ENCODE data around the gene LCOR. TPM values are rescaled to one million over a fixed set of nuclear protein-coding genes. Genes with fewer than 3 reads are reported as not detected.

The LCOR gene
- total and polyA plus RNA-seq, 8 donors, result 2.0 to 61.3 (median 18.0) TPM

DNA sequence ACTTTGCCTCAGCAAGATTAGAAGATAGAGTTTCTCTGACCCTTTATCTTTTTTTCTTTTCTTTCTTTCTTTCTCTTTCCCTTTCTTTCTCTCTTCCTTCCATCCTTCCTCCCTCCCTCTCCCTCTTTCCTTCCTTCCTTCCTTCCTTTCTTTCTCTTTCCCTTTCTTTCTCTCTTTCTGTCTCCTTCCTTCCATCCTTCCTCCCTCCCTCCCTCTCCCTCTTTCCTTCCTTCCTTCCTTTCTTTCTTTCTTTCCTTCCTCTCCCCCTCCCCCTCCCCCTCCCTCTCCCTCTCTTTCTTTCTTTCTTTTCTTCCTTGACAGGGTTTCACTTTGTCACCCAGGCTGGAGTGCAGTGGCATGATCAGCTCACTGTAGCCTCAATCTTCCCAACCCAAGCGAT, 40.2 kb upstream of the LCOR start:
- intact Hi-C loops (cut with DNase I; ENCODE audit: low total_unique reads), result no loop called here
- Histone ChIP-seq H3K4me3 (no peak overlapping the region), H3K9me3 (no peaks in the 10 kb centered on the region), H3K4me1 (no peaks in the 10 kb centered on the region), H3K36me3 (no peaks in the 10 kb centered on the region), H3K27me3 (peaks cover 0 to 9% (median 0%) of the 10 kb centered on the region in 3 donors), H3K27ac (no peak overlapping the region)
- no peak for DNase-seq
- WGBS, 5 donors, result 89 to 100% (median 96%) methylated on average over 1 of the region's 1 CpG
- TF ChIP-seq EP300 (IDR thresholded peaks at IDR 0.05) (no peak), POLR2AphosphoS5 (IDR thresholded peaks at IDR 0.05) (no peak), CTCF (IDR thresholded peaks at IDR 0.05) (no peak), POLR2A (IDR thresholded peaks at IDR 0.05) (no peak)

DNA sequence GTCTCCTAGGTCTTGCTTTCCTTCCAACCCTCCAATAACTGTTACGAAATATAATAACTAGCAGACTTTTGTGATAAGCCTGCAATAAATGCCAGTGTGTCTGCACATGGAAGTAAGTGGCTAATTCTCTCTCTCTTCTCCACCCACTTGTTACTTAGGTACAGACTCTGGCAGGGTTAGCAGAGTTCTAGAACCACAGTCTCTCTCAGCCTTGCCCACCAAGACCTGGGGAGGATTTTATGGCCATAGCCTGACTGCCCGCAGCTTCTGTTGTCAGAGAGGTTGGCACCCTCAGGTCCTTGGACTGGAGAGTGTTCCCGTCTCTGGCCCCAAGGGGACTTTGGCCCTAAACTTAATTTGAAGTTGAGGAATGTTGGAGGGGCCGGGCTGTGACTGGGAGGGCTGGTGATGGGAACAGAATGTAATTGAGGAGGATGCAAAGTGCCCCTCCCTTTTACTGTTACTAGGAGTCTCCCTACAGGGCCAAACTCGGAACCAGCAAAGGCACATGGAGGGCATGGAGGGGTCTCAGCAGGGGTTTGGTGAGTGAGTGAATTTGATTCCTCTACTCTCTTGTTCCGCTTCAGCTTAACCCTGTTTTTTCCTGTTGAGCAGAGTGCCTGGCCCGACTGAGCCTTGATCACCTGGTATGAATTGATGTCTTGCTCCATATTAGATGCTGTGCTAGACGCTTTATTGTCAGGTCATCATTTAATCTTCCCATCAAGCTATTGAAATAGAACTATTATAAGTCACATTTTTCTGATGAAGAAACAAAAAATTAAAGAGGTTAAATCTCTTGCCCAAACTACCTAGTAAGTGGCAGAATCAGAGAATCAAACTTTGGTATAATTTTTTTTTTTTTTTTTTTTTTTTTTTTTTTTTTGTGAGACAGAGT, 37.0 kb upstream of the LCOR start:
- Histone ChIP-seq H3K27ac (no peak overlapping the region), H3K4me1 (no peaks in the 10 kb centered on the region), H3K9me3 (no peaks in the 10 kb centered on the region), H3K36me3 (no peaks in the 10 kb centered on the region), H3K4me3 (no peak overlapping the region), H3K27me3 (peaks cover 0 to 8% (median 0%) of the 10 kb centered on the region in 3 donors)
- WGBS, 5 donors, result 66 to 79% (median 75%) methylated on average over 8 of the region's 8 CpGs
- peak in 1 of 2 donors; percentile 22 for DNase-seq
- intact Hi-C loops (cut with DNase I; ENCODE audit: low total_unique reads), result no loop called here
- TF ChIP-seq CTCF (IDR thresholded peaks at IDR 0.05) (no peak), POLR2AphosphoS5 (IDR thresholded peaks at IDR 0.05) (no peak), POLR2A (IDR thresholded peaks at IDR 0.05) (no peak), EP300 (IDR thresholded peaks at IDR 0.05) (no peak)

DNA sequence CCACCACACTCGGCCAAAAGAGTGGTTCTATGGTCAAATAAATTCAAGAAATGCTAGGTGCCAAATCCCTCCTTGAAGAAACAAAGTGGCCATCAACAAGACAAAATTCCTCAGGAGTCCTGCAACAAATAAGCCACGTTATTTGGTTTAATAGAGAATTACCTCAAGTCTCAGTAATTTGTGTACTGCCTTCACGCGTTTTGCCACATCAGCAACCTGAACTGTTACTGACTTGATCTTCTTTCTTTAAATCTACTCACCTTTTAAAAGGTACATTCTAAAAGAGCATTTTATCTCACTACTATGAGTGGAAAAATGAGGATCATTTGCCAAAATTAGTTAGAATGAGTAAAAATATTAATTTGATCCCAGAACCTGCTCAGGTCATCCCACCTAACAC, 34.6 kb upstream of the LCOR start:
- intact Hi-C loops (cut with DNase I; ENCODE audit: low total_unique reads), result no loop called here
- Histone ChIP-seq H3K27me3 (peaks cover 0 to 5% (median 0%) of the 10 kb centered on the region in 3 donors), H3K36me3 (no peaks in the 10 kb centered on the region), H3K4me1 (no peaks in the 10 kb centered on the region), H3K9me3 (no peaks in the 10 kb centered on the region), H3K4me3 (no peak overlapping the region), H3K27ac (no peak overlapping the region)
- 86 to 92% (median 91%) methylated on average over 4 of the region's 4 CpGs for WGBS, 5 donors
- no peak for DNase-seq
- TF ChIP-seq EP300 (IDR thresholded peaks at IDR 0.05) (no peak), POLR2A (IDR thresholded peaks at IDR 0.05) (no peak), POLR2AphosphoS5 (IDR thresholded peaks at IDR 0.05) (no peak), CTCF (IDR thresholded peaks at IDR 0.05) (no peak)

DNA sequence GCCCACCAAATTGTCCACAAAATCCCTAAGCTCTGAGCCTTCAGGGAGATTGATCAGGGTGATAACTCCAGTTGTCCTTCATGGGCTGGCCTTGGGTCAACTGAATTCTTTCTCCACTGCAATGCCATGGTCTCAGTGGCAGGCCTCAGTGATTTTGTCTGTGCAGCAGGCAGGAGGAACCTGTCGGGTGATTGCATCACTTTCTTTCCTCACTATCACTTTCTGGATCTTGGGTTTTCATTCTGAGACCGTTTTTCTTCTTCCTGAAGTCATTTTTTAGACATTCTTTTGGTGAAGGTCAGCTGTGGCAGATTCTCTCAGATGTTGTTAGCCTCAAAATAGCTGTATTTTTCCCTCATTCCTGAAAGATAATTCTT, 28.8 kb upstream of the LCOR start:
- no peaks in the 10 kb centered on the region for H3K9me3 ChIP-seq
- no peaks in the 10 kb centered on the region for H3K36me3 ChIP-seq
- H3K4me3 ChIP-seq, result no peak overlapping the region
- no peak for TF ChIP-seq POLR2AphosphoS5 (IDR thresholded peaks at IDR 0.05)
- no peak for TF ChIP-seq EP300 (IDR thresholded peaks at IDR 0.05)
- no peak for TF ChIP-seq CTCF (IDR thresholded peaks at IDR 0.05)
- TF ChIP-seq POLR2A (IDR thresholded peaks at IDR 0.05), result no peak
- H3K27me3 ChIP-seq, result no peaks in the 10 kb centered on the region
- no peak for DNase-seq
- H3K27ac ChIP-seq, result no peak overlapping the region
- intact Hi-C loops (cut with DNase I; ENCODE audit: low total_unique reads), result no loop called here
- WGBS, 5 donors, result 61 to 79% (median 69%) methylated on average over 2 of the region's 2 CpGs
- H3K4me1 ChIP-seq, result no peaks in the 10 kb centered on the region
